IMR-90 (cell line): Measurements from ENCODE around the gene IKBKE. TPM values are rescaled to one million over a fixed set of nuclear protein-coding genes. Genes with fewer than 3 reads are reported as not detected.

ENCODE experiments used
- ATAC-seq: fragments of 200-7000 bp; cut with Tn5 transposase; 2 replicates; pipeline ENCODE4 v1.9.1; 2020; ENCODE audit warnings: low read depth, mild to moderate bottlenecking, moderate library complexity
- BruUV-seq: library from RNA; stranded (reverse); fragments of 400-500 nt; replicated peaks from 2 replicates; lab custom pipeline; 2021; lab: Mats Ljungman, UMichigan
- CTCF ChIA-PET: fragments of 300-600 bp; formaldehyde crosslinking; extraction: SDS; loops from one replicate; lab custom pipeline; 2021; ENCODE audit warnings: antibody characterized with exemption; lab: Yijun Ruan, JAX
- POLR2A ChIA-PET: fragments of 300-600 bp; sonication (Branson Sonifier 250); formaldehyde crosslinking; loops from one replicate; lab custom pipeline; 2022; ENCODE audit warnings: antibody characterized with exemption; ENCODE audit not compliant: unreplicated experiment; lab: Charles Lee
- DNase-seq: peaks from one replicate; pipeline ENCODE4 v3.0.0; 2013
- H2AFZ ChIP-seq: replicated peaks from 2 replicates; pipeline ENCODE3; 2013; ENCODE audit warnings: low read length, mild to moderate bottlenecking; ENCODE audit not compliant: poor library complexity
- H2AK5ac ChIP-seq: 2 replicates; pipeline ENCODE4 v1.6.1; 2013; ENCODE audit warnings: low read depth, low read length, inconsistent platforms
- H2AK9ac ChIP-seq: replicated peaks from 2 replicates; pipeline ENCODE3; 2013; ENCODE audit warnings: mild to moderate bottlenecking, low read depth, low read length, moderate library complexity; ENCODE audit not compliant: poor library complexity
- H2BK120ac ChIP-seq: 2 replicates; pipeline ENCODE4 v1.6.1; 2013; ENCODE audit warnings: low read depth, low read length, inconsistent platforms
- H2BK15ac ChIP-seq: 3 replicates; pipeline ENCODE4 v1.6.1; 2013; ENCODE audit warnings: low read depth, low read length, inconsistent platforms
- H2BK20ac ChIP-seq: 2 replicates; pipeline ENCODE4 v1.6.1; 2013; ENCODE audit warnings: low read depth, mild to moderate bottlenecking, inconsistent platforms, low read length, moderate library complexity
- H2BK5ac ChIP-seq: 2 replicates; pipeline ENCODE4 v1.6.1; 2013; ENCODE audit warnings: mild to moderate bottlenecking, low read depth, low read length, inconsistent platforms; ENCODE audit not compliant: poor library complexity, severe bottlenecking
- H3K14ac ChIP-seq: replicated peaks from 2 replicates; pipeline ENCODE4 v1.6.1; 2013; ENCODE audit warnings: low read depth, low read length, inconsistent platforms
- H3K18ac ChIP-seq: 2 replicates; pipeline ENCODE4 v1.6.1; 2013; ENCODE audit warnings: low read depth, low read length, control low read depth
- H3K23ac ChIP-seq: 2 replicates; pipeline ENCODE4 v1.6.1; 2013; ENCODE audit warnings: low read depth, low read length, inconsistent platforms
- H3K27ac ChIP-seq: 2 replicates; pipeline ENCODE4 v1.5.1; 2013; ENCODE audit warnings: mild to moderate bottlenecking, control low read depth, low read length; ENCODE audit not compliant: insufficient read depth
- H3K27me3 ChIP-seq: 2 replicates; pipeline ENCODE4 v1.6.1; 2013; ENCODE audit warnings: low read length; ENCODE audit not compliant: control insufficient read depth, insufficient read depth
- H3K36me3 ChIP-seq: 2 replicates; pipeline ENCODE4 v1.6.1; 2013; ENCODE audit warnings: low read length, mixed read lengths; ENCODE audit not compliant: control insufficient read depth, insufficient read depth
- H3K4ac ChIP-seq: 2 replicates; pipeline ENCODE4 v1.6.1; 2013; ENCODE audit warnings: low read depth, low read length, inconsistent platforms
- H3K4me1 ChIP-seq: 2 replicates; pipeline ENCODE4 v1.6.1; 2013; ENCODE audit warnings: low read length, mixed read lengths; ENCODE audit not compliant: control insufficient read depth, insufficient read depth
- H3K4me2 ChIP-seq: 2 replicates; pipeline ENCODE4 v1.6.1; 2013; ENCODE audit warnings: low read depth, mild to moderate bottlenecking, control low read depth, low read length, moderate library complexity
- H3K4me3 ChIP-seq: 2 replicates; pipeline ENCODE4 v1.5.1; 2013; ENCODE audit warnings: low read depth, mild to moderate bottlenecking, control low read depth, low read length, moderate library complexity; ENCODE audit not compliant: insufficient read depth
- H3K56ac ChIP-seq: 2 replicates; pipeline ENCODE4 v1.6.1; 2013; ENCODE audit warnings: low read length, inconsistent platforms; ENCODE audit not compliant: insufficient read depth; ENCODE audit errors: extremely low read depth
- H3K79me1 ChIP-seq, 2 experiments: 2 replicates each; pipeline ENCODE4 v1.6.1; 2013; ENCODE audit warnings: low read length in 2 of 2, inconsistent platforms in 1 of 2, low read depth in 1 of 2
- H3K9ac ChIP-seq: 2 replicates; pipeline ENCODE4 v1.6.1; 2013; ENCODE audit warnings: low read depth, low read length, control low read depth
- H3K9me1 ChIP-seq: 2 replicates; pipeline ENCODE4 v1.6.1; 2013; ENCODE audit warnings: low read length, inconsistent platforms; ENCODE audit not compliant: insufficient read depth
- H3K9me3 ChIP-seq: 2 replicates; pipeline ENCODE4 v1.6.1; 2013; ENCODE audit warnings: low read length; ENCODE audit not compliant: control insufficient read depth, insufficient read depth
- H4K20me1 ChIP-seq: 2 replicates; pipeline ENCODE4 v1.6.1; 2013; ENCODE audit warnings: low read length, inconsistent platforms; ENCODE audit not compliant: insufficient read depth
- H4K5ac ChIP-seq: 2 replicates; pipeline ENCODE4 v1.6.1; 2013; ENCODE audit warnings: mild to moderate bottlenecking, low read depth, low read length, control low read depth
- H4K8ac ChIP-seq, 2 experiments: 2 replicates each; pipeline ENCODE4 v1.6.1; 2013; ENCODE audit warnings: low read depth in 2 of 2, low read length in 2 of 2, control low read depth in 1 of 2, inconsistent platforms in 1 of 2
- H4K91ac ChIP-seq: 2 replicates; pipeline ENCODE4 v1.6.1; 2013; ENCODE audit warnings: low read depth, low read length, inconsistent platforms; ENCODE audit not compliant: insufficient read depth
- BHLHE40 ChIP-seq: fragments of 150-350 bp; IDR thresholded peaks from 2 replicates; pipeline ENCODE4 v1.6.1; 2016; ENCODE audit warnings: mild to moderate bottlenecking, low read depth, low read length
- CHD1 ChIP-seq: IDR thresholded peaks from 2 replicates; pipeline ENCODE4 v1.6.1; 2012; ENCODE audit warnings: low read depth, low read length, improper control_type of control experiment
- ELK1 ChIP-seq: fragments of 150-350 bp; IDR thresholded peaks from 2 replicates; pipeline ENCODE4 v1.6.1; 2016; ENCODE audit warnings: low read depth, mild to moderate bottlenecking, low read length, moderate library complexity, borderline replicate concordance
- MAZ ChIP-seq: IDR thresholded peaks from 2 replicates; pipeline ENCODE4 v1.6.1; 2012; ENCODE audit warnings: low read depth, mild to moderate bottlenecking, low read length, improper control_type of control experiment, moderate library complexity, borderline replicate concordance
- MXI1 ChIP-seq: IDR thresholded peaks from 2 replicates; pipeline ENCODE4 v1.6.1; 2012; ENCODE audit warnings: low read depth, mild to moderate bottlenecking, low read length, moderate library complexity, borderline replicate concordance
- NFE2L2 ChIP-seq: fragments of 150-350 bp; IDR thresholded peaks from 2 replicates; pipeline ENCODE4 v1.6.1; 2016; ENCODE audit warnings: low read depth, mild to moderate bottlenecking, low read length
- POLR2A ChIP-seq: IDR thresholded peaks from 2 replicates; pipeline ENCODE4 v1.6.1; 2012; ENCODE audit warnings: mild to moderate bottlenecking, low read depth, low read length
- RCOR1 ChIP-seq: IDR thresholded peaks from 2 replicates; pipeline ENCODE4 v1.6.1; 2012; ENCODE audit warnings: mild to moderate bottlenecking, low read length, improper control_type of control experiment; ENCODE audit not compliant: insufficient replicate concordance
- USF2 ChIP-seq: fragments of 150-350 bp; IDR thresholded peaks from 2 replicates; pipeline ENCODE4 v1.6.1; 2017; ENCODE audit warnings: mild to moderate bottlenecking, antibody characterized with exemption, low read length, low read depth
- WGBS, 2 experiments: methylation state at CpG; one replicate each; pipeline versions ENCODE4 v1.1.5 to v1.1.7; 2013; ENCODE audit warnings: missing lambda C conversion rate in 2 of 2; ENCODE audit not compliant: insufficient read length in 1 of 2; ENCODE audit errors: extremely low coverage in 2 of 2; 5-methylcytosine and 5-hydroxymethylcytosine counted together
- dilution Hi-C: fragments of 300-500 bp; cut with HindIII; formaldehyde crosslinking; loops from one replicate; pipeline ENCODE4 v1.14.3; 2018; ENCODE audit warnings: low sequenced_read_pairs; ENCODE audit not compliant: unreplicated experiment
- in situ Hi-C: fragments of 300-500 bp; cut with MboI; formaldehyde crosslinking; loops from 3 replicates; pipeline ENCODE4 v1.14.3; 2019; ENCODE audit warnings: low sequenced_read_pairs, inconsistent platforms, mixed read lengths
- intact Hi-C: fragments of 100-400 bp; cut with micrococcal nuclease; formaldehyde crosslinking; loops from 2 replicates; pipeline ENCODE4 v1.10.0; 2022
- polyA plus RNA-seq, 3 experiments: library from polyadenylated mRNA; depleted of rRNA; stranded (reverse); fragments of >200 nt; gene quantifications; 2 replicates each; pipeline ENCODE4 v1.2.3, GENCODE V29; 2012; ENCODE audit warnings: low replicate concordance in 1 of 3
- total RNA-seq: library from RNA; depleted of rRNA; stranded (reverse); fragments of >200 nt; gene quantifications from 2 replicates; pipeline ENCODE4 v1.2.3, GENCODE V29; 2012

The IKBKE gene
- total and polyA plus RNA-seq, 2 of the 4 experiments (the other 2 are of a cell fraction), result 20.3 to 24.0 TPM

GRCh38 chr1:206450281-206450680 is 20.0 kb upstream of the IKBKE start:
- Histone ChIP-seq H3K4ac (no peak overlapping the region), H3K18ac (no peak overlapping the region), H3K9me1 (peaks cover 11% of the 10 kb centered on the region), H3K56ac (no peak overlapping the region), H3K27ac (no peak overlapping the region), H3K23ac (no peak overlapping the region), H4K91ac (no peak overlapping the region), H2AK9ac (no peak overlapping the region), H3K4me3 (no peak overlapping the region), H3K27me3 (no peaks in the 10 kb centered on the region), H4K8ac (no peak overlapping the region), H2BK5ac (no peak overlapping the region), H3K4me2 (no peak overlapping the region), H4K20me1 (peaks cover 6% of the 10 kb centered on the region; the same call in 1 of the 2 replicates), H3K36me3 (peaks cover 59% of the 10 kb centered on the region), H2BK20ac (no peak overlapping the region), H3K9me3 (no peaks in the 10 kb centered on the region), H3K4me1 (peaks cover 2% of the 10 kb centered on the region), H3K79me1 (peaks cover 0 to 10% of the 10 kb centered on the region in 2 experiments; a peak in 2 of 4 replicates), H2BK15ac (no peak overlapping the region), H3K14ac (no peak overlapping the region), H2AK5ac (no peak overlapping the region), H2BK120ac (no peak overlapping the region), H3K9ac (no peak overlapping the region), H4K5ac (no peak overlapping the region), H2AFZ (no peak overlapping the region)
- ChIA-PET POLR2A (interaction anchor here (0.6 kb wide), 1 partner anchor 464 kb away, joined by 4 read pairs; no protein-coding TSS in a partner anchor), CTCF (no interaction called here)
- dilution Hi-C loops, result no loop called here
- DNase-seq (no peak), ATAC-seq (no peak)
- intact Hi-C loops, result no loop called here
- 97% methylated on average over 6 of the region's 12 CpGs; no CpG with 5 or more reads in 1 of the 2 experiments for WGBS, 2 experiments
- TF ChIP-seq POLR2A (no peak), ELK1 (no peak), USF2 (no peak), RCOR1 (no peak), MXI1 (no peak), NFE2L2 (no peak), MAZ (no peak), CHD1 (no peak), BHLHE40 (no peak)
- in situ Hi-C loops, result no loop called here
- no TSS peak for BruUV-seq
